A673 (cell line): ENCODE data around the gene TTC9B.

Experiments
- CTCF ChIP-seq: fragments of 300-800, 200-600 bp; sonication (generic); conservative IDR thresholded peaks from 2 replicates; pipeline ENCODE4 v1.5.1; 2017; ENCODE audit warnings: low read depth, mild to moderate bottlenecking, antibody characterized with exemption, low read length, moderate library complexity, mixed read lengths
- EZH2 ChIP-seq: fragments of 200-600 bp; sonication (generic); IDR thresholded peaks from 2 replicates; pipeline ENCODE4 v1.6.1; 2017; ENCODE audit warnings: borderline replicate concordance, low read depth, mild to moderate bottlenecking, mixed read lengths, antibody characterized with exemption, low read length; ENCODE audit not compliant: poor library complexity, severe bottlenecking

- no peak for TF ChIP-seq CTCF
- TF ChIP-seq EZH2 = no peak
Measured at GRCh38 chr19:40200341-40201099, 17.7 kb downstream of the TTC9B start.
